Measurements from ENCODE around the gene TBX18. TPM values are rescaled to one million over a fixed set of nuclear protein-coding genes. Genes with fewer than 3 reads are reported as not detected.
A peak's percentile ranks its signal among the peaks of the same experiment; 100 is the strongest.

The TBX18 gene
- total and polyA plus RNA-seq, 4 donors, result 11.0 to 78.8 (median 66.9) TPM

- 0 to 4% methylated on average over 2 of the region's 2 CpGs for WGBS, 2 donors
- Histone ChIP-seq H3K4me1 (ENCODE audit: control insufficient read depth in 1 of 2, insufficient read depth in 2 of 2, low read length in 2 of 2) (peaks cover 3 to 8% of the 10 kb centered on the region in 2 donors), H3K27ac (ENCODE audit: low read depth in 1 of 2, low read length in 2 of 2) (peak overlapping the region in 1 of 2 donors; percentile 79), H3K36me3 (ENCODE audit: control insufficient read depth in 1 of 2, insufficient read depth in 2 of 2, low read length in 1 of 2) (no peaks in the 10 kb centered on the region), H3K9me3 (ENCODE audit: control insufficient read depth, low read length) (no peaks in the 10 kb centered on the region), H3K4me3 (ENCODE audit: low read length in 2 of 2) (no peak overlapping the region), H3K27me3 (ENCODE audit: control insufficient read depth in 1 of 2, insufficient read depth in 2 of 2, low read length in 1 of 2) (no peaks in the 10 kb centered on the region)
- intact Hi-C loops (cut with DNase I), result no loop called here
- DNase-seq (no peak), ATAC-seq (ENCODE audit: low FRiP score) (no peak)
Measured at GRCh38 chr6:84663866-84664265, 100.5 kb downstream of the TBX18 start.

- no peak for ATAC-seq (ENCODE audit: low FRiP score)
- H3K9me3 ChIP-seq (ENCODE audit: control insufficient read depth, low read length), result no peaks in the 10 kb centered on the region
- intact Hi-C loops (cut with DNase I), result no loop called here
- H3K4me1 ChIP-seq (ENCODE audit: control insufficient read depth in 1 of 2, insufficient read depth in 2 of 2, low read length in 2 of 2), result peaks cover 0 to 2% of the 10 kb centered on the region in 2 donors
- no peak overlapping the region for H3K4me3 ChIP-seq (ENCODE audit: low read length in 2 of 2)
- 92 to 94% methylated on average over 2 of the region's 2 CpGs for WGBS, 2 donors
- H3K27ac ChIP-seq (ENCODE audit: low read depth in 1 of 2, low read length in 2 of 2), result no peak overlapping the region
- DNase-seq, result no peak
- no peaks in the 10 kb centered on the region for H3K36me3 ChIP-seq (ENCODE audit: control insufficient read depth in 1 of 2, insufficient read depth in 2 of 2, low read length in 1 of 2)
- no peaks in the 10 kb centered on the region for H3K27me3 ChIP-seq (ENCODE audit: control insufficient read depth in 1 of 2, insufficient read depth in 2 of 2, low read length in 1 of 2)
Measured at GRCh38 chr6:84657486-84657885, 106.9 kb downstream of the TBX18 start.

GRCh38 chr6:84657025-84657424 lies 107.4 kb downstream of the TBX18 start:
- intact Hi-C loops (cut with DNase I), result no loop called here
- Histone ChIP-seq H3K9me3 (ENCODE audit: control insufficient read depth, low read length) (no peaks in the 10 kb centered on the region), H3K36me3 (ENCODE audit: control insufficient read depth in 1 of 2, insufficient read depth in 2 of 2, low read length in 1 of 2) (no peaks in the 10 kb centered on the region), H3K4me1 (ENCODE audit: control insufficient read depth in 1 of 2, insufficient read depth in 2 of 2, low read length in 2 of 2) (no peaks in the 10 kb centered on the region), H3K27ac (ENCODE audit: low read depth in 1 of 2, low read length in 2 of 2) (no peak overlapping the region), H3K27me3 (ENCODE audit: control insufficient read depth in 1 of 2, insufficient read depth in 2 of 2, low read length in 1 of 2) (no peaks in the 10 kb centered on the region), H3K4me3 (ENCODE audit: low read length in 2 of 2) (no peak overlapping the region)
- no peak for ATAC-seq (ENCODE audit: low FRiP score)
- DNase-seq, result no peak
- 82 to 87% methylated on average over 2 of the region's 2 CpGs for WGBS, 2 donors

- peaks cover 4 to 10% of the 10 kb centered on the region in 2 donors for H3K4me1 ChIP-seq (ENCODE audit: control insufficient read depth in 1 of 2, insufficient read depth in 2 of 2, low read length in 2 of 2)
- no peaks in the 10 kb centered on the region for H3K36me3 ChIP-seq (ENCODE audit: control insufficient read depth in 1 of 2, insufficient read depth in 2 of 2, low read length in 1 of 2)
- intact Hi-C loops (cut with DNase I), result loop anchor here in 1 of 2 donors (5.0 kb wide), 1 partner anchor 36 kb away; no protein-coding TSS in a partner anchor
- WGBS, 2 donors, result 33 to 39% methylated on average over 3 of the region's 3 CpGs
- no peaks in the 10 kb centered on the region for H3K27me3 ChIP-seq (ENCODE audit: control insufficient read depth in 1 of 2, insufficient read depth in 2 of 2, low read length in 1 of 2)
- H3K9me3 ChIP-seq (ENCODE audit: control insufficient read depth, low read length), result no peaks in the 10 kb centered on the region
- DNase-seq (no peak), ATAC-seq (ENCODE audit: low FRiP score) (no peak)
- peak overlapping the region in 1 of 2 donors; percentile 67 for H3K27ac ChIP-seq (ENCODE audit: low read depth in 1 of 2, low read length in 2 of 2)
- no peak overlapping the region for H3K4me3 ChIP-seq (ENCODE audit: low read length in 2 of 2)
Measured at GRCh38 chr6:84653027-84653551, 111.3 kb downstream of the TBX18 start.

- 4 to 7% methylated on average over 3 of the region's 3 CpGs for WGBS, 2 donors
- Histone ChIP-seq H3K27me3 (ENCODE audit: control insufficient read depth in 1 of 2, insufficient read depth in 2 of 2, low read length in 1 of 2) (no peaks in the 10 kb centered on the region), H3K4me3 (ENCODE audit: low read length in 2 of 2) (no peak overlapping the region), H3K4me1 (ENCODE audit: control insufficient read depth in 1 of 2, insufficient read depth in 2 of 2, low read length in 2 of 2) (peaks cover 4 to 10% of the 10 kb centered on the region in 2 donors), H3K27ac (ENCODE audit: low read depth in 1 of 2, low read length in 2 of 2) (peak overlapping the region in 1 of 2 donors; percentile 51), H3K36me3 (ENCODE audit: control insufficient read depth in 1 of 2, insufficient read depth in 2 of 2, low read length in 1 of 2) (no peaks in the 10 kb centered on the region), H3K9me3 (ENCODE audit: control insufficient read depth, low read length) (no peaks in the 10 kb centered on the region)
- no peak for DNase-seq
- no peak for ATAC-seq (ENCODE audit: low FRiP score)
- intact Hi-C loops (cut with DNase I), result loop anchor here in 1 of 2 donors (5.0 kb wide), 1 partner anchor 35 kb away; no protein-coding TSS in a partner anchor
Measured at GRCh38 chr6:84652356-84653026, 111.9 kb downstream of the TBX18 start.

GRCh38 chr6:84651583-84651982 lies 112.8 kb downstream of the TBX18 start:
- WGBS, 2 donors, result 0 to 5% methylated on average over 1 of the region's 1 CpG
- peaks cover 4 to 10% of the 10 kb centered on the region in 2 donors for H3K4me1 ChIP-seq (ENCODE audit: control insufficient read depth in 1 of 2, insufficient read depth in 2 of 2, low read length in 2 of 2)
- H3K27ac ChIP-seq (ENCODE audit: low read depth in 1 of 2, low read length in 2 of 2), result peak overlapping the region; percentile 49 to 69
- intact Hi-C loops (cut with DNase I), result loop anchor here in 1 of 2 donors (5.0 kb wide), 1 partner anchor 34 kb away; no protein-coding TSS in a partner anchor
- no peaks in the 10 kb centered on the region for H3K27me3 ChIP-seq (ENCODE audit: control insufficient read depth in 1 of 2, insufficient read depth in 2 of 2, low read length in 1 of 2)
- no peaks in the 10 kb centered on the region for H3K9me3 ChIP-seq (ENCODE audit: control insufficient read depth, low read length)
- H3K4me3 ChIP-seq (ENCODE audit: low read length in 2 of 2), result no peak overlapping the region
- ATAC-seq (ENCODE audit: low FRiP score) (no peak), DNase-seq (no peak)
- H3K36me3 ChIP-seq (ENCODE audit: control insufficient read depth in 1 of 2, insufficient read depth in 2 of 2, low read length in 1 of 2), result no peaks in the 10 kb centered on the region

GRCh38 chr6:84648444-84648843 lies 116.0 kb downstream of the TBX18 start:
- Histone ChIP-seq H3K4me1 (ENCODE audit: control insufficient read depth in 1 of 2, insufficient read depth in 2 of 2, low read length in 2 of 2) (peaks cover 7 to 15% of the 10 kb centered on the region in 2 donors), H3K27ac (ENCODE audit: low read depth in 1 of 2, low read length in 2 of 2) (no peak overlapping the region), H3K9me3 (ENCODE audit: control insufficient read depth, low read length) (no peaks in the 10 kb centered on the region), H3K27me3 (ENCODE audit: control insufficient read depth in 1 of 2, insufficient read depth in 2 of 2, low read length in 1 of 2) (no peaks in the 10 kb centered on the region), H3K4me3 (ENCODE audit: low read length in 2 of 2) (no peak overlapping the region), H3K36me3 (ENCODE audit: control insufficient read depth in 1 of 2, insufficient read depth in 2 of 2, low read length in 1 of 2) (no peaks in the 10 kb centered on the region)
- ATAC-seq (ENCODE audit: low FRiP score) (no peak), DNase-seq (no peak)
- intact Hi-C loops (cut with DNase I), result no loop called here

- WGBS, 2 donors, result 45 to 53% methylated on average over 4 of the region's 4 CpGs
- DNase-seq (no peak), ATAC-seq (ENCODE audit: low FRiP score) (no peak)
- Histone ChIP-seq H3K4me1 (ENCODE audit: control insufficient read depth in 1 of 2, insufficient read depth in 2 of 2, low read length in 2 of 2) (peaks cover 3 to 10% of the 10 kb centered on the region in 2 donors), H3K4me3 (ENCODE audit: low read length in 2 of 2) (no peak overlapping the region), H3K27ac (ENCODE audit: low read depth in 1 of 2, low read length in 2 of 2) (no peak overlapping the region), H3K27me3 (ENCODE audit: control insufficient read depth in 1 of 2, insufficient read depth in 2 of 2, low read length in 1 of 2) (no peaks in the 10 kb centered on the region), H3K36me3 (ENCODE audit: control insufficient read depth in 1 of 2, insufficient read depth in 2 of 2, low read length in 1 of 2) (no peaks in the 10 kb centered on the region), H3K9me3 (ENCODE audit: control insufficient read depth, low read length) (no peaks in the 10 kb centered on the region)
- intact Hi-C loops (cut with DNase I), result no loop called here
Measured at GRCh38 chr6:84645563-84646266, 118.7 kb downstream of the TBX18 start.
